SK-N-MC (cell line): ENCODE measurements around the gene HPSE.

Experiments
- EZH2 ChIP-seq: fragments of 200-600 bp; sonication (generic); IDR thresholded peaks from one replicate; pipeline ENCODE4 v1.6.1; 2017; ENCODE audit warnings: antibody characterized with exemption
- FOXP2 ChIP-seq: optimal IDR thresholded peaks from 2 replicates; pipeline ENCODE3; 2011; ENCODE audit warnings: mild to moderate bottlenecking, moderate library complexity; ENCODE audit not compliant: insufficient read depth; ENCODE audit errors: extremely low read length, control extremely low read depth
- POLR2AphosphoS5 ChIP-seq: IDR thresholded peaks from 2 replicates; pipeline ENCODE4 v1.6.1; 2012; ENCODE audit warnings: mild to moderate bottlenecking, low read depth, low read length, borderline replicate concordance

- no peak for TF ChIP-seq POLR2AphosphoS5
- TF ChIP-seq EZH2, result no peak
- no peak for TF ChIP-seq FOXP2
These were observed 65.4 kb downstream of the HPSE start for GRCh38 chr4:83269256-83269655.
